GM21515 (cell line): Measurements from ENCODE around the gene TRIL.

ENCODE experiments used
- ATAC-seq: cut with Tn5 transposase; IDR thresholded peaks from one replicate; pipeline ENCODE4 v1.9.1; 2021; ENCODE audit not compliant: unreplicated experiment

The TRIL gene

DNA sequence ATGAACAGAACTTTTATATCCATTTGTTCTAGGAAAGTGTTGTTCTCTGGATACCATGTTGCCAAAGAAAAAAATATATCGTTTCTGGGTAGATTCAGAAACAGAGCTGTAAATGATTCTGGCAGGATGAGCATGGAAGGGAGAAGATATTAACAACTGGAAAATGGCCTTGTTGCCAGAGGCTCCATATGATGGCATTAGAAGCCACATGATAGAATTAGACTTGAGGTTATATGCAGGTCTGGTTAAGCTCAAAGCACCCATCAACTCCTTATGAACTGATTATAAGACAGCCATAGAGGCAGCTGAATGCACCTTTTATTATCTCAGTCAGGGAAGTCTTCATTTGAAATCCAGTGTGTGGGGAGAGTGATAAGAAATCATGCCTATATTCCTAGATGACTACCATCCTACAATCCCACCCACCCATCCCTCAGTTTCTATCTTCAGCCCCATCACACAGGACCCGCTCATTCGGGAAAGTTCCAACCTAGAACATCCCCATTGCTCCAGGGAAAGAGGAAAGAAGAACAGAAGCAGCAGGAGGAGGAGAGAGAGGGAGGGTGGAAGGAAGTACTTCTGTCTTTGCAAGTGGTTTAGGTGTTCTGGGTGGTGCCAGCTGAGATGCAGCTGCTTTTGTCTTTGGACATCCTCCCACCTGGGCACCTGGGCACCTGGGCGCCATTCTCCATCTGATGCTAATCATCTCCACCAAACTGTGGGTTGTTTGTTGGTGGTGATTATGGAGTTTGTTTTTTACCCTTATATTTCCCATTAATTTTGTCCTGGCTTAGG, 25.5 kb upstream of the TRIL start:
- ATAC-seq = no peak

DNA sequence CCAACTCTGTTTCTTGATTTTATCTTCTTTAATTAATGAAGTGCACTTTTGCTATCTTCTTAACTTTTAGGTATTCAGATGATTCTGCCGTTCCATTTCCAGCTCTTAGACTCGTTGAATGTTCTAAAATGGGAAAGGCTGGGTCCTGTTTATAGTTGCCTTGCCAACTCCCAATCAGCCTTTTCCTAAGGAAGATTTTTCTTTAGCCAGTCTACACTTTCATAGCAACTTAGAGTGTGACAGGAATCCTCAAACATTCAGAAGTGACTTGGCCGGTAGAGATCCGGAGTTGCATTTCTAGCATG, 23.0 kb upstream of the TRIL start:
- ATAC-seq = no peak

DNA sequence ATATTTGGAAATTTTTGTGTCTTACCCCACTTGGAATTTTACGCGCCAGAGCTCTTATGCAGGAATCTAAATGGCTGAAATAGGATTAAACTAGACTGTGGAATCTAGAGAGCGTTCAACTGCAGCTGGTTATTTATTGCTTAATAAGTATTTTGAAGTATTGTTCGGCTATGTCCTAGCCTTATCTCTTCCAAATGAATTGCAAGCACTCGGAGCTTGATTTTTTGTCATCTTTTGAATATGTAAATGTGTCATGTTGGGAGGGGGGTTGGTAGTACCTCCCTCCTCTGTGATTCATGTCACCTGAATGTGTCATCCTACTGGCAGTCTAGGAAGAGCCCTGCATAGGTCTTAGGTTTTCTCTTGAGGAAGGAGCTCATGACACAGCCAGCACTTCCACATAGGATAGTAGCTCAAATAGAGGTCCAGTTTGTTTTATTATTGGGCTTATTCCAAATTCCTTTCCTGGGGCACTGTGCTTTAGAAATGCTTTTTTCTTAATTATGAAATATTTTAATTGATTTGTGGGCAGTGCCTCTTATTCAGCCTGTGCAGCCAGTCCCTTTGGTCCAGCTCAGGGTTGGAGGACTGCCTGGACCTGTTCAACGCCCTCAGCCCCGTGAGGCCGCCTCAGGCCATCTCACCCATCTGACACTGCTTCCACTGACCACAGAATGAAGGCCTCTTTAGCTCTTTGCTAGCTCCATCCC, 22.5 kb upstream of the TRIL start:
- no peak for ATAC-seq

DNA sequence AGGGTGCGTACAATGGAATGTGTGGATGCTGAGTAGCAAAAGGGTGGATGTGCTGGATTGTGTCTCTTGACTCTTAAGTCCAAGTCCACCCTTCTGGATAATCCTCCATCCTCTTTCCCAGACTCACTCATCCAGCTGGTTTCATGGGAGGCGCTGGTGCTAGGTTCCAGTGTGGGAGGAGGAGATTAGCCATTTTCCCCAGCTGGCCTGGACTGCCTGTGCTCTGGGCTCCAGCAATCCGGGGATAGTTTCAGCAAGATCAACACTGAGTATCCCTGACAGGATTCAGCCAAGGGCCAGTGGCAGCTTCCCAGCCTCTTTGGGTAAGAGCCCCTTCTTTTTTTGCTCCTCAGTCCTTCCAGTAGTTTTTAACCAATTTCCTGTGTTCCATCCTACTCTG, 21.6 kb upstream of the TRIL start:
- ATAC-seq = no peak

DNA sequence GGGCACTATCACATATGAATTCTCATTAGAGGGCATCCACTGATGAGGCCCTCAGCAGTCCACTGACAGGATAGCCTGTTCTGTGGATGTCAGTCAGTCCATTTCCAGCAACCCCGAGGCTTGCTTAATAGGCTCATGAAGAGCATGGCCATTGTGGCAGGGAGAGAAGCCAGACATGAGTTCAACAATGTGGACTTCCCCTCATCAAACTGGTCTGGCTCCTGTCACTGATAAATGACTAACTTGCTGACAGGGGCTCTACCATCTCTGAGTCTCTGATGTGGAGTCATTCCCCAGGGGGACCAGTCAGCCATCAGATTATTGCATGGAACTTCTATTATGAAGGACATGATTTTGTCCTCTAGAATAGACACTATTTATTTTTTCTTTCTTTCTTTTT, 19.8 kb upstream of the TRIL start:
- no peak for ATAC-seq

DNA sequence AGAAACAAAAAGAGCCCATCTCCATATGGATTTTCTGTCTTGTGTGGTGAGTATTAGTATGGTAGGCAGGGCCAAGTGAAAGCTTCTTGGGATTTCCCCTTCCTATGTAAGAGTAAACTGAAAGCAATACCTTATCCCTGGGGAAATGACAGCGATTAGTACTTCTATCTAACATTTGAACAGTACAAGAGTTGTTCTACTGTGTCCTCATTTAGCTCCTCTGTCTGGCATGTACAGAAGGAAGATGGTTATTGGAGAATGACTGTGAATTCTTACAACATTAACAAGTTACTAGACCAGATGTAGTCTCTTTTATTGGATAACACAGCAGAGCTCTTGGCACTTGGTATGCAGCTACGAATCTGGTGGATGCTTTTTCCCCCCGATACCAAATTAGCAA, 17.9 kb upstream of the TRIL start:
- no peak for ATAC-seq

DNA sequence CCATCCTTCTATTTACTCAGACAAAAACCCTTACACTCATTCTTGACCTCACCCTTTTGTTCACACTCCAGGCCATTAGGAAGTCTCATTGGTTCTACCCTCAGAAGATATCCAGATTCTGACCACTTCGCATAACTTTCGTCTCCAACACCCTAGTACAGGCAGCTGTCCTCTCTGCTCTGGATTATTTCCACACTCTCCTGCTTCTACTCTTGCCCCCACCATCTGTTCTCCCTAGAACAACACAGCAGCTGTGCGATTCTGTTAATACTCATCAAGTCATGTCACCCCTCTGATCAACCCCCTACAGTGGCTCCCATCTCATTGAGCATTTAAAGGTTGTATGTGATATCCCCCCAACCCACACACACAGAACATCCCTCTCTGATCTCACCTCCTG, 15.5 kb upstream of the TRIL start:
- ATAC-seq = no peak

DNA sequence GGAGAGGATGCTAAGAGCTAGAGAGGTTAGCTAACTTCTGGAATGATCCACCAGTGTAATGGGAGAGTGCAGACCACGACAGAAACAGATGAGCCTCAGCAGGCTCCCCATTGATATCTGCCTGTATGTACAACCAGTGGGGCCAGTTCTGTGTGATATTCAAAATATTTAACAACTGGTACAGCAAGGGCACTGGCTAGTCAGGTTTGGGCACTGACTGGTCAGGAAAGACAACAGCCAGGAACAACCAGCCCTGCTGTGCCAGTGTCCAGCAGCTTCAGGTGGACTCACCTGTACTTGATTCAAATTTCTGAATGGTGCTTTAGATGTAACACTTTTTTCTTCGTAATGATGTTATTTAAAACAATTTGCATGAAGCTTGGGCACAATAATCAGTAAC, 5.9 kb upstream of the TRIL start:
- no peak for ATAC-seq

DNA sequence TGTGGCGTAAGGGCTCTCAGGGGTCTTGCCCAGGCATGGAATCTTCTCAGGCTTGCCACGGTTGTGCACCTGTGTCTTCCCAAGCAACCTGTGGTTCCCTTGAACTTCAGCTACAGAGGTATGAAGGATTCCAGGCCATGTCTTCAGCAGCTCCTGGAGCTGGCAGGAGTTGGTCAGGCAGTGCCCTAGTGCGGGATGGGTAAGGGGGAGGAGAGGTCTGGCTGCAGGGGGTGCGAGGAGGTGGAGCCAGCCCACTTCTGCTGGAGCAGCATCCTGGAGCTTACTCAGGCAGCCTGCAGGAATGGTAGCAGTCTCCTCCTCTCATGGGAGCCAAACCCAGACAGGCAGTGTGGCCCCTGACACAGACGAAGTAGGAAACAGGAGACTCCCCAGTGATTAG, 3.8 kb upstream of the TRIL start:
- no peak for ATAC-seq

DNA sequence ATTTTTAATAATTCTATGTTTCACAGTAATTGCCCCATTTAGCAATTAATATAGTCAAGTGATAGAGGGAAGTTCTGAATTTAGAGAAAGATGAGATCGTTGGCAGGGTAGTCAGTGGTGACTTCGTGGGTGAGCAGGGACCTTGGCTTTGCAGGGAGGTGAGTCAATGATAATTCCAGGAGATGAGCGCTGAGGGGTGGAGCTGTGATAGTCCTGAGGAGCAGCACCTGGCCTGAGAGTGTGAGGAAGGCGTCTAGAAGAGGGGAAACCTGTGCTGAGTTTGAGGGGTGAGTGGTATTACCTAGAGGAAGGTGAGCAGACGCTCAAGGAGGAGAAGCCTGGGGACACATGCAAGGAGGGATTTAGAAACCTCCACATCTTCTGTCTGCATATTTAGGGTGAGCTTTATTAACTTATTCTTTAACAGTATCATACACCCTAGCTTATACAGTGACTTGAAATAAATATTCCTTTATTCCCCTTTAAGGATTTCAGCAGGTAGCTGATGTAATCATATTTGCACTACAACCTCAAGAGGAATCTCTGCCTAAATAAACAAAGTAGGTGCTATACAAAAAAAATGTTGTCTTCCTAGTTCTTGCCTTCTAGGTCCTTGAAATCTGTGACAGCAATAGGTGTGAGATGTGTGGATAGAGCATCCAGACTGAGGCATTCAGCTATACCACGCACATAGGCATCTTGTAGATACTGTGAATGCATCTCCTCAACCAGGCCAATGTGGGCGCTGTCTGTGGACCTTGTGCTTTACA, 2.1 kb upstream of the TRIL start:
- ATAC-seq = no peak

DNA sequence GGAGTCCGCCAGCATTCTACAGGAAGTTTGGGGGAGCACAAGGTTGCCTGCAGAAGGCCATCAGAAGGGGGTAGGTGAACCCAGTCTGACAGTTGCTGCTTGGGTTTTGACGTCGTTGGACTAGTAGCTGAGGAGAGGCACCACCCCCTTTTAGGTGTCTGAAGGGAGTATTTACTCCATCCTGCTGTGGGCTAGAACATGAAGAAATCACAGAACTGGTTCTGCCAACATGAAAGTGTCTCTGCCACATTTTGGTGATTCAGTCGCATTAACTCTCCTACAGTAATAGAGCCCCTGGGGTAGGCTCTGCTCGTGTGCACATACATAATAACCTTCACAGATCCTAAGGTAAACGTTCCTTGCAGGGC, 834 bp upstream of the TRIL start:
- ATAC-seq = no peak

DNA sequence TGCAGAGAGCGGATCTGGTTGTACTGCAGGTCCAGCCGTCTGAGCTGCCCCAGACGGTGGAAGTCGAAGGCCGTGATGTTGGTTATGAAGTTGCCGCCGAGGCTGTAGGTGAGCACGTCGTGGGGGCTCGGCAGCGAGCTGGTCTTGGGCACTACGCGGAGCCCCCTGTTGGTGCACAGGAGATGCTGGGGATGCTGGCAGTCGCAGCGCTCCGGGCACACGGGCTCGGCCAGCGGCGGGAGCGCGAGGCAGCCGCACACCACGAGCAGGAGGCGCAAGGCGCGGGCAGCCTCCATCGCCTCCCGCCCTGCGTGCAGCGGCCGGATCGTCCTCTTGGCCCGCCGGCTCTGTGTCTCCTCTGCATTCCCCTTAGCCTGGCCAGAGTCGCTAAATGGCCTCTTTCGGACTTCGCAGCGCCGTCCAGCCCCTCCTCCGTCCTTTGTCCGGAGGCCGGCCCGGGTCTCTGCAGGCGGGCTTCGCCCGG, 337 bp downstream of the TRIL start:
- no peak for ATAC-seq

DNA sequence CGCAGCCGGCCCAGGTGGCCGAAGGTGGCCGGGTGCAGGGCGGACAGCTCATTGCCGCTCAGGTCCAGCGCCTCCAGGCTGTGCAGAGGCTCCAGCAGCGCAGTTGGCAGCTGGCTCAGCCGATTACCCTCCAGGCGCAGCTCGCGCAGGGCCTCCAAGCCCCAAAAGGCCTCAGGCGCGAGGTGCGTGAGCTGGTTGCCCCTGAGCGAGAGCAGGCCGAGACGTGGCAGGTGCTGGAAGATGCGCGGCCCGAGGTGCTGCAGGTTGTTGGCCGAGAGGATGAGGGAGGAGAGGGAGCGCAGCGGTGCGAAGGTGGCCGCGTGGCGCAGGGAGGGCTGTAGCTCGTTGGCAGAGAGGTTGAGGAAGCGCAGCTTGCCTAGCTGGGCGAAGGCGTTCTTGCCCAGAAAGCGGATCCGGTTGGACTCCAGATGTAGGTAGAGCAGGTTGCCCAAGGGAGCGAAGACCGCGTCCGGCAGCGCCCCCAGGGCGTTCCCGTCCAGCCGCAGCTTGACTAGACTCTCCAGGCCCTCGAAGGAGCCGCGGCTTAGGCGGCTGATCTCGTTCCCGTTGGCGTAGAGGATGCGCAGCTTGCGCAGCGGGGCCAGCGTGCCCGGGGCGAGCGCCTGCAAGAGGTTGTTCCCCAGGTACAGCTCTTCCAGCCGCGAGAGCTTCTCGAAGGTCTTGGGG, 923 bp downstream of the TRIL start:
- no peak for ATAC-seq

DNA sequence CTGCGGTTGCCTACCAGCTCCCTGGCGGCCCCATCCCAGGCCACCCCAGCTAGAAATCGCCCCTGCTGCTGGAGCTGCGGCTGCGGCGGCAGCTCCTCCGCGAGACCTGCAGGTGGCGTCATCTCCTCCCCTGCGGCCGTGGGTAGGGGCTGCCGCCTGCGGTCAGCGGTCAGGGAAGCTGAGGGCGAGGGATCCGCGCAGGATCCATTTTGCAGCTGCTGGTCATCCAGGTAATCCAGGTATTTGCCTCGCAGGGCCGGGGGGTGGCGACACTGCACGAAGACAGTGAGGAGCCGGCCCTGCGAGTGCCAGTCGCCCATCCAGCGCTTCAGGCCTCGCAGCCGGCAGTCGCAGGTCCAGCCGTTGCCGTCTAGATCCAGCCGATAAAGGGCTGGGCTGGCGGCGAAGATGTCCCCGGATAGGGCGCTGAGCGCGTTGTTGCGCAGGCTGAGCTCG, 1.5 kb downstream of the TRIL start:
- ATAC-seq = no peak

DNA sequence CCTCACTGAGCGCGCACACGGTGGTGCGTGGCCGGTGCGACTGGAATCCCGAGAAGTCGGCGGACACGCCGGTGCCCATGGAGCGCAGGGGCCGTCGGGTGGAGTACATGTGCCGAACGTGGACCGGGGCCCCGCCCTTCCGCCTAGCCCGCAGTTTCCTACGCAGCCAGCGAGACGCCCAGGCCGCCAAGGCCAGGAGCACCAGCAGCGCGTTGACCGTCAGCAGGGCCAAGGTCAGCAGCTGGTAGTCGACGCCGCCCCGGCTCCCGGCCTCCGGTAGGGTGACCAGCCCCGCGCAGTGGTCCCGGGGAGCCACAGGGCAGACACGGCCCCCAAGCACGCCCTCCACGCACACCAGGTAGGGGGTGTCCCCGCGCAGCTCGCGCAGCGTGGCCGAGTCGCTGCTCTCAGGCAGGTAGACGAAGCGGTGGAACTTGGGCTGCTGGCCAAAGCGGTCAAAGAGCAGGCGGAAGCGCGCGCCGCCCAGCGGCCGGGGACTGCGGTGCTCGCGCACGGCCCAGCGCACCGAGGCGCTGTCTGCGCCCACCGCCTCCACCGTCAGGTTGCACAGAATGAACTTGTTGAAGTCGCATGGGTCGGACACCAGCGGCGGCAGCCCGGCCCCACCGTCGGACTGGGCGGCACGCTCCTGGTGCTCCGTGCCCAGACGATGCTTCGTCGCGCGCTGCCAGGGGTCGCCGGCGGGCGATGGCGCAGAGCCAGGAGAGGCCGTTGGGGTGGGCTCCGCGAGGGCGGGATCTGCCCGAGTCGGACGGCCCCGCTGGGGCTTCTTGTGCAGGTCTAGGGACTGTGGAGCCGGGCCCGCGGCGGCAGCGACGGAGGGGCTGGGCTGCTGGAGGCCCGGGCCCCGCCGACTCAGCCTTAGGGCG, 2.2 kb downstream of the TRIL start:
- ATAC-seq = no peak

DNA sequence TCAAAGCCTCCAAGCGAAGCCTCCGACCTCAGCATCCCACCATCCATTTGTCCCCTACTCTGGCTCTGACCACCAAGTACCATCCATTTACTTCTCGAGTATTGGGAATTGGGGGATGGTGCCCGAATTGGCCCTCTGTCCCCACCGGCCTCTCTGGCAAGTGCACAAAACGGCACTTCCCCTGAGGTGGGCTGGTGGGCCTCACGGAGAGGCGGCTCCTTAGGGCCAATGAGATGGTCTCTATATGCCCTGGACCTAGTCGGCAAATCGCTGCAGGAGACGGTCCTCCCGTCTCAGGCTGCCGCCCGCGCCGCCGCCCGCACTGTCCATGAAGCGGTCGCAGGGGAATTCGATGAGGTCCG, 2.8 kb downstream of the TRIL start:
- no peak for ATAC-seq

DNA sequence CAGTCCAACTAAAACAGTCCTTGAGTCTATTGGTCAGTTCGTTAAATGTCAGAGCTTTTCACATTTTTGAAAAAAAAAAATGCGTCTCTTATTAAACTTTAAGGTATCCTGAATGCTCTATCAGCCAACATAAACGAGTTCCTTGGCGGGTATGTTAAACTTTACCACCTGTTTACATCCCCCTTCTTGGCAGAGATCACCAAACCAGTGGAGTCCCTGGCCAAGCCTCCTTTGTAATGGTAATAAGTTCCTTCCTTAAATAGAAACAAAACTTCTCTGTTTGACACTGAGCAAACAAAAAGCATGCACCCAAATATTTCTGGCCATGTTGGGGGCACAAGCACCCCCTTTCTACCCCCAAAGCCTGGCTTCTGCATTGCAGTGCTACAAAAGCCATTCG, 3.2 kb downstream of the TRIL start:
- ATAC-seq = no peak

DNA sequence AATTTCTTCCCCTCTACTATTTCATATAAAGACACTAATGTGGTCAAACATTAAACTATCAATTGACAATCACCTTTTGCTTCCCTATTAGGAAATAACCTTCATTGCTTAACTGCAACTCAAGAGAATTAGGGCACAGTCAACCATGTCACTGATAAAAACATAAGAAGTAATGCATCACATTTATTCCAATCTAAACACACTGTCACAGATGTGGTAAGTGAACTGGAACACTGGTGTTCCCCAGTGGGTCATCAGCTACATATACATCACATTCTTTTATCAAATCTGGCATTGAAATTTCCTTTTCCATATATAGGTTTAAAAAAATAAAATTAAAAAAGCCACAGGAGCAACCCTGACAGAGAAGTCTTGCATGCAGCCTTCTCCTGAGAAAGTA, 3.7 kb downstream of the TRIL start:
- ATAC-seq = no peak

DNA sequence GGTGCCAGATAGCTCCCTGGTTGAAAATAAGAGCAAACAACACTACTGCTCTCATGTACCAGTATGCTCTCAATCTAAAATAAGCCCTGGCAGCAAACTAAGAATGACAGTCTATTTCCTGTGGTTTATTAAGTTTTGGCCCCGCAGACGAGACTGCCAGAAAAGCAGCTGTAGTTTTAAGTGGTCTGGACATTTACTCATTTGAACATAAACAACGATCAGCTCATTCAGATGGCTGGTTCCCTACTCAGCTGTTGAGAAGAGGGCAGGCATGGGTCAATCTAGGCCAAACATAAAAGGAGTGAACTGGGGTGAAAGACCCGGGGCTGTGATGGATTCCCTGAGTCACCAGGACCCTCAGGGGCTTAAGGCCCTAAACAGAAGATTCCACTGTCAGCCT, 4.5 kb downstream of the TRIL start:
- ATAC-seq = no peak

DNA sequence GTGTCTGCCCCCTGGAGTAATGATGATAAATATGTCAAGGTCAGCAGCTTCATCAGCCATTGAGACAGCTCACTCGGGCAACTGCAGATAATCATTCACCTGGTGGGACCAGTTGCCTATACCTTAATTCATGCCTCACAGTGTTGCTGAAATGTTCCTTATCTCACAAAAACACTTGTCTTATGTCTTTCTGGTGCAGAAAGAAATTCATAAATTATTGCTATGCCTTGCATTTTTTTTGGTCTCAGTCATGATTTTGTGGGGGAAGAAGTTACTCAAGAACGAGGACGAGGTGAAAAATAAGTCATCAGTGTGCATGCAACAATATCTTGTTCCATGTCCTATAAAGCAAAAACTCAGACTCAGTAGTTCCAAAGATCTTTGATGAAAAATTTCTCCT, 16.0 kb downstream of the TRIL start:
- ATAC-seq = no peak

DNA sequence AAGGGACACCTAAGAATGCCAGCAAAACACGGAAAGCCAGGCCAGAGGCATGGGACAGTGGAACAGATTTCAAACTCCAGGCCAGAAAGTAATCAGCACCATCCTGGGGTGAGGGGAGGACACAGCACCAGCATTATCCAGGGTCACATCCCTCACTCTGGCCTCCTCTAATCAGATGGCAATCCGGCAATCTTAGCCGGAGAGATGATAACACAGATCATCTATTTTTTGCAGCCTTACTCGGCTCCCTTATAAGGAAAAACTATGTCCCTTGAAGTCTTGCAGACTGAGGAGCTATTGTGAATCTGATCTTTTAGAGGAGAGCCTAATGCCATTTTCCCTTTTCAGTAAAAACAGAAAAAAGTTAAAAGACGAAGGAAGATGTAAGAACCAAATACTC, 16.5 kb downstream of the TRIL start:
- ATAC-seq = no peak
